Mesenteric fat pad (tissue), 1 donor: ENCODE results near the gene SMPDL3B. TPM values are rescaled to one million over a fixed set of nuclear protein-coding genes. Genes with fewer than 3 reads are reported as not detected.

Experiments used
- DNase-seq: peaks from one replicate; pipeline ENCODE4 v3.0.0-alpha.2; 2020; ENCODE audit warnings: low spot score
- total RNA-seq: library from RNA; stranded (reverse); fragmentation: NEBNext Ultra II Directional; extraction: Animal tissue kit (Norgen Biotek cat#: 25700); gene quantifications from one replicate; pipeline ENCODE4 v1.2.1, GENCODE V29; 2021
- donor health status: DM: yes; HTN: yes; CAD: no.

The SMPDL3B gene
- total RNA-seq, 1 donor from 2014 or later = not detected

GRCh38 chr1:27940870-27941560, 6.2 kb downstream of the SMPDL3B start:
- no peak for DNase-seq

GRCh38 chr1:27941671-27942540, 7.1 kb downstream of the SMPDL3B start:
- no peak for DNase-seq

GRCh38 chr1:27945020-27945419, 10.2 kb downstream of the SMPDL3B start:
- DNase-seq = no peak

- no peak for DNase-seq
Observed at GRCh38 chr1:27949027-27949426, 14.2 kb downstream of the SMPDL3B start.

GRCh38 chr1:27951396-27951795, 16.6 kb downstream of the SMPDL3B start:
- DNase-seq = no peak

- no peak for DNase-seq
Observed at GRCh38 chr1:27952147-27952546, 17.3 kb downstream of the SMPDL3B start.

GRCh38 chr1:27954186-27954585, 19.4 kb downstream of the SMPDL3B start:
- no peak for DNase-seq

GRCh38 chr1:27955076-27955475, 20.3 kb downstream of the SMPDL3B start:
- no peak for DNase-seq

- no peak for DNase-seq
Observed at GRCh38 chr1:27956761-27957160, 22.0 kb downstream of the SMPDL3B start.

GRCh38 chr1:27957655-27958054, 22.9 kb downstream of the SMPDL3B start:
- no peak for DNase-seq

- DNase-seq = no peak
Observed at GRCh38 chr1:27958513-27958912, 23.7 kb downstream of the SMPDL3B start.

- DNase-seq = peak; percentile 93
Observed at GRCh38 chr1:27959792-27960603, 25.2 kb downstream of the SMPDL3B start, which contains the start of gene XKR8. Gene XKR8, plus strand, starts transcription at chr1:27959973. Its CDS starts 97 bp downstream, at chr1:27960070.

- no peak for DNase-seq
Observed at GRCh38 chr1:27960762-27961645, 26.2 kb downstream of the SMPDL3B start.

- DNase-seq = no peak
Observed at GRCh38 chr1:27961646-27962221, 26.9 kb downstream of the SMPDL3B start.

GRCh38 chr1:27963393-27963792, 28.6 kb downstream of the SMPDL3B start:
- DNase-seq = no peak

- DNase-seq = peak; percentile 47
Observed at GRCh38 chr1:27966402-27967105, 31.8 kb downstream of the SMPDL3B start.

GRCh38 chr1:27967106-27967883, 32.5 kb downstream of the SMPDL3B start:
- peak; percentile 73 for DNase-seq

- DNase-seq = peak; percentile 16
Observed at GRCh38 chr1:27967884-27968466, 33.2 kb downstream of the SMPDL3B start.
